ENCODE results near the gene PIEZO1. TPM values are rescaled to one million over a fixed set of nuclear protein-coding genes. Genes with fewer than 3 reads are reported as not detected.

The PIEZO1 gene
- total and polyA plus RNA-seq, 8 donors: 75.3 to 193 (median 103) TPM

- H3K36me3 ChIP-seq: peaks cover 0 to 13% of the 10 kb centered on the region in 2 donors
- intact Hi-C loops (cut with DNase I): no loop called here
- H3K27ac ChIP-seq: peak within 1 kb of the TSS; percentile 42 to 84
- H3K4me1 ChIP-seq: peaks cover 6 to 43% of the 10 kb centered on the region in 2 donors
- peaks cover 0 to 8% of the 10 kb centered on the region in 2 donors for H3K27me3 ChIP-seq
- DNase-seq (peak; percentile 82 to 96 (median 90)), ATAC-seq (peak; percentile 74)
- TF ChIP-seq, protein P1, sequence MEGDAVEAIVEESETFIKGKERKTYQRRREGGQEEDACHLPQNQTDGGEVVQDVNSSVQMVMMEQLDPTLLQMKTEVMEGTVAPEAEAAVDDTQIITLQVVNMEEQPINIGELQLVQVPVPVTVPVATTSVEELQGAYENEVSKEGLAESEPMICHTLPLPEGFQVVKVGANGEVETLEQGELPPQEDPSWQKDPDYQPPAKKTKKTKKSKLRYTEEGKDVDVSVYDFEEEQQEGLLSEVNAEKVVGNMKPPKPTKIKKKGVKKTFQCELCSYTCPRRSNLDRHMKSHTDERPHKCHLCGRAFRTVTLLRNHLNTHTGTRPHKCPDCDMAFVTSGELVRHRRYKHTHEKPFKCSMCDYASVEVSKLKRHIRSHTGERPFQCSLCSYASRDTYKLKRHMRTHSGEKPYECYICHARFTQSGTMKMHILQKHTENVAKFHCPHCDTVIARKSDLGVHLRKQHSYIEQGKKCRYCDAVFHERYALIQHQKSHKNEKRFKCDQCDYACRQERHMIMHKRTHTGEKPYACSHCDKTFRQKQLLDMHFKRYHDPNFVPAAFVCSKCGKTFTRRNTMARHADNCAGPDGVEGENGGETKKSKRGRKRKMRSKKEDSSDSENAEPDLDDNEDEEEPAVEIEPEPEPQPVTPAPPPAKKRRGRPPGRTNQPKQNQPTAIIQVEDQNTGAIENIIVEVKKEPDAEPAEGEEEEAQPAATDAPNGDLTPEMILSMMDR (IDR thresholded peaks at IDR 0.05): no peak
- H3K4me3 ChIP-seq: peak within 1 kb of the TSS; percentile 45 to 73
- H3K9me3 ChIP-seq: no peaks in the 10 kb centered on the region
Measured at GRCh38 chr16:88803264-88803987, 18.4 kb upstream of the PIEZO1 start, which contains the start of gene CDT1. CDT1 (plus strand) TSS chr16:88803789; CDS start chr16:88803832, 43 bp downstream.

GRCh38 chr16:88800277-88800592 is 15.2 kb upstream of the PIEZO1 start:
- no peak for ATAC-seq
- no peak for DNase-seq

GRCh38 chr16:88799569-88800276 is 14.7 kb upstream of the PIEZO1 start:
- Histone ChIP-seq H3K9me3 (no peaks in the 10 kb centered on the region), H3K27ac (no peak overlapping the region), H3K27me3 (peaks cover 0 to 8% of the 10 kb centered on the region in 2 donors), H3K4me1 (peaks cover 2 to 42% of the 10 kb centered on the region in 2 donors), H3K4me3 (no peak overlapping the region), H3K36me3 (no peaks in the 10 kb centered on the region)
- intact Hi-C loops (cut with DNase I): no loop called here
- DNase-seq: no peak
- no peak for ATAC-seq
- TF ChIP-seq, protein P1 (IDR thresholded peaks at IDR 0.05): no peak

More at GRCh38 chr16:88800277-88800592, 15.2 kb upstream of the PIEZO1 start:
- Histone ChIP-seq H3K27ac (no peak overlapping the region), H3K27me3 (peaks cover 0 to 8% of the 10 kb centered on the region in 2 donors), H3K9me3 (no peaks in the 10 kb centered on the region), H3K4me3 (no peak overlapping the region), H3K36me3 (no peaks in the 10 kb centered on the region), H3K4me1 (peaks cover 6 to 42% of the 10 kb centered on the region in 2 donors)
- intact Hi-C loops (cut with DNase I): no loop called here
- TF ChIP-seq, protein P1 (IDR thresholded peaks at IDR 0.05): no peak

- TF ChIP-seq, protein P1 (IDR thresholded peaks at IDR 0.05): no peak
- peaks cover 0 to 4% of the 10 kb centered on the region in 2 donors for H3K27me3 ChIP-seq
- no peak for ATAC-seq
- H3K36me3 ChIP-seq: no peaks in the 10 kb centered on the region
- no peaks in the 10 kb centered on the region for H3K9me3 ChIP-seq
- peaks cover 0 to 42% of the 10 kb centered on the region in 2 donors for H3K4me1 ChIP-seq
- H3K27ac ChIP-seq: no peak overlapping the region
- intact Hi-C loops (cut with DNase I): no loop called here
- no peak for DNase-seq
- no peak overlapping the region for H3K4me3 ChIP-seq
Measured at GRCh38 chr16:88798772-88799455, 13.9 kb upstream of the PIEZO1 start.

GRCh38 chr16:88798073-88798472 is 13.1 kb upstream of the PIEZO1 start:
- intact Hi-C loops (cut with DNase I): no loop called here
- Histone ChIP-seq H3K4me3 (no peak overlapping the region), H3K9me3 (no peaks in the 10 kb centered on the region), H3K27me3 (peaks cover 0 to 12% of the 10 kb centered on the region in 2 donors), H3K4me1 (peaks cover 0 to 46% of the 10 kb centered on the region in 2 donors), H3K36me3 (no peaks in the 10 kb centered on the region), H3K27ac (no peak overlapping the region)
- no peak for ATAC-seq
- TF ChIP-seq, protein P1 (IDR thresholded peaks at IDR 0.05): no peak
- DNase-seq: no peak

Data from left lung (tissue), 10 donors.